GM12801 (cell line): ENCODE data around the gene MRPS9.

ENCODE experiments used
- CTCF ChIP-seq: IDR thresholded peaks from one replicate; pipeline ENCODE4 v1.5.1; 2011; ENCODE audit warnings: control low read depth; ENCODE audit not compliant: insufficient read length; ENCODE audit errors: extremely low read depth

The MRPS9 gene

GRCh38 chr2:105143094-105143466 is 105.2 kb downstream of the MRPS9 start:
- no peak for TF ChIP-seq CTCF

GRCh38 chr2:105143467-105144151 is 105.7 kb downstream of the MRPS9 start:
- no peak for TF ChIP-seq CTCF

- TF ChIP-seq CTCF: no peak
These were observed 106.5 kb downstream of the MRPS9 start for GRCh38 chr2:105144152-105144940.

- TF ChIP-seq CTCF: no peak
These were observed 107.1 kb downstream of the MRPS9 start for GRCh38 chr2:105144941-105145300.

GRCh38 chr2:105149272-105149671 is 111.4 kb downstream of the MRPS9 start:
- no peak for TF ChIP-seq CTCF
